Measurements from ENCODE around the gene ZNF256. TPM values are rescaled to one million over a fixed set of nuclear protein-coding genes. Genes with fewer than 3 reads are reported as not detected.

Gene ZNF256
- total and polyA plus RNA-seq, 9 of the 15 experiments (the other 6 are each of a cell fraction or from before 2014, with no cell fraction given): 0.07 to 0.36 (median 0.21) TPM; not detected in 1

- TF ChIP-seq, protein P1, sequence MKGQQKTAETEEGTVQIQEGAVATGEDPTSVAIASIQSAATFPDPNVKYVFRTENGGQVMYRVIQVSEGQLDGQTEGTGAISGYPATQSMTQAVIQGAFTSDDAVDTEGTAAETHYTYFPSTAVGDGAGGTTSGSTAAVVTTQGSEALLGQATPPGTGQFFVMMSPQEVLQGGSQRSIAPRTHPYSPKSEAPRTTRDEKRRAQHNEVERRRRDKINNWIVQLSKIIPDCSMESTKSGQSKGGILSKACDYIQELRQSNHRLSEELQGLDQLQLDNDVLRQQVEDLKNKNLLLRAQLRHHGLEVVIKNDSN (CRISPR knock-in tag; IDR thresholded peaks at IDR 0.05): no peak
- TF ChIP-seq RBM17 (IDR thresholded peaks at IDR 0.05; ENCODE audit: borderline replicate concordance, low read depth, low read length) (no peak), ID3 (CRISPR knock-in tag; IDR thresholded peaks at IDR 0.05) (no peak), ID3 (tag; IDR thresholded peaks at IDR 0.05) (no peak), STAG1 (CRISPR knock-in tag; IDR thresholded peaks at IDR 0.05; ENCODE audit: borderline replicate concordance) (no peak), PHF8 (IDR thresholded peaks at IDR 0.05; ENCODE audit: borderline replicate concordance, low read length) (peak; percentile 29; the same call in 1 of the 2 replicates), MCM7 (IDR thresholded peaks at IDR 0.05) (no peak), PRDM10 (IDR thresholded peaks at IDR 0.05; ENCODE audit: partially characterized antibody) (peak; percentile 53), RBFOX2 (IDR thresholded peaks at IDR 0.05; ENCODE audit: low read depth, low read length) (0 out of 2 replicates have a peak, but pooled peaks have one; percentile 30), L3MBTL2 (IDR thresholded peaks at IDR 0.05) (0 out of 2 replicates have a peak, but pooled peaks have one; percentile 16), ZFP30 (CRISPR knock-in tag; IDR thresholded peaks at IDR 0.05; ENCODE audit: borderline replicate concordance) (no peak), ZNF354B (CRISPR knock-in tag; IDR thresholded peaks at IDR 0.05) (no peak), POLR2AphosphoS5 (IDR thresholded peaks at IDR 0.05; ENCODE audit: control insufficient read depth, insufficient read depth, low read depth, low read length) (no peak), MLLT1 (IDR thresholded peaks at IDR 0.05) (no peak), CXXC5 (CRISPR knock-in tag; IDR thresholded peaks at IDR 0.05) (peak; percentile 76)
- TF ChIP-seq, protein P2, sequence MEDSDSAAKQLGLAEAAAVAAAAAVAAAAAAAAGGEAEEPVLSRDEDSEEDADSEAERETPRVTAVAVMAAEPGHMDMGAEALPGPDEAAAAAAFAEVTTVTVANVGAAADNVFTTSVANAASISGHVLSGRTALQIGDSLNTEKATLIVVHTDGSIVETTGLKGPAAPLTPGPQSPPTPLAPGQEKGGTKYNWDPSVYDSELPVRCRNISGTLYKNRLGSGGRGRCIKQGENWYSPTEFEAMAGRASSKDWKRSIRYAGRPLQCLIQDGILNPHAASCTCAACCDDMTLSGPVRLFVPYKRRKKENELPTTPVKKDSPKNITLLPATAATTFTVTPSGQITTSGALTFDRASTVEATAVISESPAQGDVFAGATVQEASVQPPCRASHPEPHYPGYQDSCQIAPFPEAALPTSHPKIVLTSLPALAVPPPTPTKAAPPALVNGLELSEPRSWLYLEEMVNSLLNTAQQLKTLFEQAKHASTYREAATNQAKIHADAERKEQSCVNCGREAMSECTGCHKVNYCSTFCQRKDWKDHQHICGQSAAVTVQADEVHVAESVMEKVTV (CRISPR knock-in tag; IDR thresholded peaks at IDR 0.05): no peak
- TF ChIP-seq, protein P3, sequence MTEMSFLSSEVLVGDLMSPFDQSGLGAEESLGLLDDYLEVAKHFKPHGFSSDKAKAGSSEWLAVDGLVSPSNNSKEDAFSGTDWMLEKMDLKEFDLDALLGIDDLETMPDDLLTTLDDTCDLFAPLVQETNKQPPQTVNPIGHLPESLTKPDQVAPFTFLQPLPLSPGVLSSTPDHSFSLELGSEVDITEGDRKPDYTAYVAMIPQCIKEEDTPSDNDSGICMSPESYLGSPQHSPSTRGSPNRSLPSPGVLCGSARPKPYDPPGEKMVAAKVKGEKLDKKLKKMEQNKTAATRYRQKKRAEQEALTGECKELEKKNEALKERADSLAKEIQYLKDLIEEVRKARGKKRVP (CRISPR knock-in tag; IDR thresholded peaks at IDR 0.05): no peak
These were observed 12.5 kb downstream of the ZNF256 start, which contains the start of gene ZNF418 (continued) for GRCh38 chr19:57934820-57935665.

Measured in K562 (cell line).